ENCODE results near the gene OR1N1. TPM values are rescaled to one million over a fixed set of nuclear protein-coding genes. Genes with fewer than 3 reads are reported as not detected.

The OR1N1 gene
- total and polyA plus RNA-seq, 2 experiments from 2014 or later, result not detected

DNA sequence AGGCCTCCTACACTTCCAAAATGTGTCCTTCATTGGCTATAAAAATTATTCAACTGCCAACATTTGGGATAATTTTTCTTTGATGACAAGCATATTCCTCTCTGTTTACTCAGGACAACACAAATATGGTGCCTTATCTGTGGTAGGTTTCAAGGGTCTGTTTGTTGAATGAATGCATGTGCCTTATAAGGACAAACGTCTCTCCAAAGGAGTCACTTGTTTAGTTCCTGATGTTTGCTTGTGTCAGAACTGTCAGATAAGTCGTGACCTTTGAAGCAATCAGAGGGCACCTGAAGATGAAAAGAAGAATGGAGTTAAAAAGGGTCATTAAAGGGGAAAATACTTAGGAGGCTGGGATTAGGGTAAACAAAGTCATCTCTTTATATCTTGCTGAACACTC is 20.1 kb downstream of the OR1N1 start:
- Histone ChIP-seq H3F3A (replicated peaks; ENCODE audit: low read depth) (no peaks in the 10 kb centered on the region), H3K4me3 (no peak overlapping the region), H3K79me2 (replicated peaks; ENCODE audit: insufficient read depth) (no peaks in the 10 kb centered on the region), H3K27ac (ENCODE audit: low read depth) (no peak overlapping the region), H3K9me2 (ENCODE audit: insufficient read depth) (no peaks in the 10 kb centered on the region), H3K4me2 (no peak overlapping the region), H2AFZ (no peak overlapping the region), H3K4me1 (ENCODE audit: insufficient read depth) (no peaks in the 10 kb centered on the region), H3K36me3 (ENCODE audit: insufficient read depth) (no peaks in the 10 kb centered on the region), H4K20me1 (replicated peaks; ENCODE audit: insufficient read depth) (no peaks in the 10 kb centered on the region), H3K27me3 (ENCODE audit: insufficient read depth) (0 out of 2 replicates have a peak, but pooled peaks cover 2% of the 10 kb centered on the region)
- no peak overlapping the region for H3K27ac Mint-ChIP-seq
- no peak overlapping the region for H3K4me3 Mint-ChIP-seq
- H3K9me3 Mint-ChIP-seq, result peaks cover 43% of the 10 kb centered on the region
- ATAC-seq, result no peak
- peaks cover 9% of the 10 kb centered on the region for H3K36me3 Mint-ChIP-seq (ENCODE audit: low read depth)
- H3K27me3 Mint-ChIP-seq (ENCODE audit: insufficient read depth, low read depth, poor library complexity), result peaks cover 2% of the 10 kb centered on the region
- DNase-seq (ENCODE audit: low spot score), result no peak
- no peaks in the 10 kb centered on the region for H3K4me1 Mint-ChIP-seq
- no peak for TF ChIP-seq ZNF114 (CRISPR knock-in tag; IDR thresholded peaks at IDR 0.05)
- no peak for TF ChIP-seq REST (IDR thresholded peaks at IDR 0.05; ENCODE audit: unreplicated experiment)
- no peak for TF ChIP-seq POLR2AphosphoS5 (IDR thresholded peaks at IDR 0.05; ENCODE audit: low read depth)
- TF ChIP-seq CREB1 (CRISPR knock-in tag; IDR thresholded peaks at IDR 0.05; ENCODE audit: low read depth), result no peak
- no peak for TF ChIP-seq EZH2phosphoT487 (IDR thresholded peaks at IDR 0.05; ENCODE audit: unreplicated experiment)
- no peak for TF ChIP-seq STAT1 (IDR thresholded peaks at IDR 0.05; ENCODE audit: unreplicated experiment)
- no peak for TF ChIP-seq ZNF462 (CRISPR knock-in tag; IDR thresholded peaks at IDR 0.05)
- no peak for TF ChIP-seq ZNF331 (CRISPR knock-in tag; IDR thresholded peaks at IDR 0.05; ENCODE audit: low read depth)
- TF ChIP-seq, protein P1, sequence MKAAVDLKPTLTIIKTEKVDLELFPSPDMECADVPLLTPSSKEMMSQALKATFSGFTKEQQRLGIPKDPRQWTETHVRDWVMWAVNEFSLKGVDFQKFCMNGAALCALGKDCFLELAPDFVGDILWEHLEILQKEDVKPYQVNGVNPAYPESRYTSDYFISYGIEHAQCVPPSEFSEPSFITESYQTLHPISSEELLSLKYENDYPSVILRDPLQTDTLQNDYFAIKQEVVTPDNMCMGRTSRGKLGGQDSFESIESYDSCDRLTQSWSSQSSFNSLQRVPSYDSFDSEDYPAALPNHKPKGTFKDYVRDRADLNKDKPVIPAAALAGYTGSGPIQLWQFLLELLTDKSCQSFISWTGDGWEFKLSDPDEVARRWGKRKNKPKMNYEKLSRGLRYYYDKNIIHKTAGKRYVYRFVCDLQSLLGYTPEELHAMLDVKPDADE (IDR thresholded peaks at IDR 0.05), result no peak
